Fibroblast of skin of right biceps (primary cell): ENCODE results near the gene PCDHB16.
A peak's percentile ranks its signal among the peaks of the same experiment; 100 is the strongest.
"Not testable (repeated sequence)": the region's sequence is repeated elsewhere in the genome, so short reads cannot be mapped to it uniquely, and the experiment has no call there.

Experiments
- DNase-seq: peaks from one replicate; pipeline ENCODE4 v3.0.0-alpha.2; 2013

The PCDHB16 gene

DNA sequence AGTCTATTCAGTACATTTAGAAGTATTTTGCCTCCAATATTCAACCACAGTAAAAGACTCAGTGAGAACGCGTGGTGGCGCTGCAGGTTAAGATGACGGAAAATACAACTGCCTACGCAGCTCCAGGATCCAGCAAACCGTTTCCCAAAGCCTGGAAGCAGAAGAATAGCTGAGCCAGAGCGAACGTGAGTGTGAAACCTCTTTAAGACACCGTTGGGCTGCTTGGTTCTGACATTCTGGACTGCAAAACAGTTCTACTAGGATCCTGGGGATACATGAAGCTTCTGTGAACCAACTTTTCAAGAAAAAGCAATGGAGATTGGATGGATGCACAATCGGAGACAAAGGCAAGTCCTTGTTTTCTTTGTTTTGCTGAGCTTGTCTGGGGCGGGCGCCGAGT is at the start of gene PCDHB16:
TSS of gene PCDHB16 (plus strand) at position 140 of the 400 bp plus-strand sequence. CDS start at position 313, 173 bp downstream.
- DNase-seq = peak; percentile 16

DNA sequence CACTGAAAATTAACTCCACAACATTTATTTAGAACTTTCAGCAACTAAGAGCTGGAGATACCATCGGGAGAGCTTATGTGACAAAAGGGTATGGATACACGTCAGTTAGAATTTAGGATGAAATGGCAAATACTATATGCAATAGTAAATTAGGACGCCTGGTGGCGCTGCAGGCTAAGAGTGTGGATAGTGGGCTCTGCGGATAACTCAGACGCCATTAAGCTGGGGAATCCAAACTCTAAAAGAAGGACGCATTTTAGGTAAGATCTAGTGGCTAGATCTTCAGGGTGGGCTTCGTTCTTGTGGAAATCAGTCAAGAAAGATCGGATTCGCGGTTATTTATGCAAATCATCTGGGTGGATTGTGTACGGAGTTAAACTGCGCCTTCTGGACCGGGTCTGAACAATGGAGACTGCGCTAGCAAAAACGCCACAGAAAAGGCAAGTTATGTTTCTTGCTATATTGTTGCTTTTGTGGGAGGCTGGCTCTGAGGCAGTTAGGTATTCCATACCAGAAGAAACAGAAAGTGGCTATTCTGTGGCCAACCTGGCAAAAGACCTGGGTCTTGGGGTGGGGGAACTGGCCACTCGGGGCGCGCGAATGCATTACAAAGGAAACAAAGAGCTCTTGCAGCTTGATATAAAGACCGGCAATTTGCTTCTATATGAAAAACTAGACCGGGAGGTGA is 47.0 kb upstream of the PCDHB16 start, which contains the start of gene PCDHB5:
TSS of gene PCDHB5 (plus strand) at position 177 of the 688 bp plus-strand sequence. CDS start at position 406, 229 bp downstream.
- peak; percentile 13 for DNase-seq

DNA sequence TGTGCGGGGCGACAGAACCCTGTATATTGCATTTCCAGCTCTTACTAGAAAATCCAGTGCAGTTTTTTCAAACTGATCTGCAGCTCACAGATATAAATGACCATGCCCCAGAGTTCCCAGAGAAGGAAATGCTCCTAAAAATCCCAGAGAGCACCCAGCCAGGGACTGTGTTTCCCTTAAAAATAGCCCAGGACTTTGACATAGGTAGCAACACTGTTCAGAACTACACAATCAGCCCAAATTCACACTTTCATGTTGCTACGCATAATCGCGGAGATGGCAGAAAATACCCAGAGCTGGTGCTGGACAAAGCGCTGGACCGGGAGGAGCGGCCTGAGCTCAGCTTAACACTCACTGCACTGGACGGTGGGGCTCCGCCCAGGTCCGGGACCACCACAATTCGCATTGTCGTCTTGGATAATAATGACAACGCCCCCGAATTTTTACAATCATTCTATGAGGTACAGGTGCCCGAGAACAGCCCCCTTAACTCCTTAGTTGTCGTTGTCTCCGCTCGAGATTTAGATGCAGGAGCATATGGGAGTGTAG is 46.4 kb upstream of the PCDHB16 start:
- DNase-seq = no peak

GRCh38 chr5:141137346-141137745 is 44.8 kb upstream of the PCDHB16 start:
- DNase-seq = not testable (repeated sequence)

- DNase-seq = peak; percentile 1
These were observed 32.4 kb upstream of the PCDHB16 start, which contains the start of gene PCDHB6 for GRCh38 chr5:141149812-141150211. Gene PCDHB6 (plus strand): TSS chr5:141150057. CDS start chr5:141150258, 201 bp downstream.

- DNase-seq = no peak
These were observed 31.8 kb upstream of the PCDHB16 start for GRCh38 chr5:141150224-141150992.

GRCh38 chr5:141150993-141151325 is 31.2 kb upstream of the PCDHB16 start:
- no peak for DNase-seq

DNA sequence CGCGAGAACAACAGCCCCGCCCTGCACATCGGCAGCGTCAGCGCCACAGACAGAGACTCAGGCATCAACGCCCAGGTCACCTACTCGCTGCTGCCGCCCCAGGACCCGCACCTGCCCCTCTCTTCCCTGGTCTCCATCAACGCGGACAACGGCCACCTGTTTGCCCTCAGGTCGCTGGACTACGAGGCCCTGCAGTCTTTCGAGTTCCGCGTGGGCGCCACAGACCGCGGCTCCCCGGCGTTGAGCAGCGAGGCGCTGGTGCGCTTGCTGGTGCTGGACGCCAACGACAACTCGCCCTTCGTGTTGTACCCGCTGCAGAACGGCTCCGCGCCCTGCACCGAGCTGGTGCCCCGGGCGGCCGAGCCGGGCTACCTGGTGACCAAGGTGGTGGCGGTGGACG is 30.6 kb upstream of the PCDHB16 start:
- DNase-seq = not testable (repeated sequence)

- DNase-seq = not testable (repeated sequence)
These were observed 30.1 kb upstream of the PCDHB16 start for GRCh38 chr5:141152096-141152495.

DNA sequence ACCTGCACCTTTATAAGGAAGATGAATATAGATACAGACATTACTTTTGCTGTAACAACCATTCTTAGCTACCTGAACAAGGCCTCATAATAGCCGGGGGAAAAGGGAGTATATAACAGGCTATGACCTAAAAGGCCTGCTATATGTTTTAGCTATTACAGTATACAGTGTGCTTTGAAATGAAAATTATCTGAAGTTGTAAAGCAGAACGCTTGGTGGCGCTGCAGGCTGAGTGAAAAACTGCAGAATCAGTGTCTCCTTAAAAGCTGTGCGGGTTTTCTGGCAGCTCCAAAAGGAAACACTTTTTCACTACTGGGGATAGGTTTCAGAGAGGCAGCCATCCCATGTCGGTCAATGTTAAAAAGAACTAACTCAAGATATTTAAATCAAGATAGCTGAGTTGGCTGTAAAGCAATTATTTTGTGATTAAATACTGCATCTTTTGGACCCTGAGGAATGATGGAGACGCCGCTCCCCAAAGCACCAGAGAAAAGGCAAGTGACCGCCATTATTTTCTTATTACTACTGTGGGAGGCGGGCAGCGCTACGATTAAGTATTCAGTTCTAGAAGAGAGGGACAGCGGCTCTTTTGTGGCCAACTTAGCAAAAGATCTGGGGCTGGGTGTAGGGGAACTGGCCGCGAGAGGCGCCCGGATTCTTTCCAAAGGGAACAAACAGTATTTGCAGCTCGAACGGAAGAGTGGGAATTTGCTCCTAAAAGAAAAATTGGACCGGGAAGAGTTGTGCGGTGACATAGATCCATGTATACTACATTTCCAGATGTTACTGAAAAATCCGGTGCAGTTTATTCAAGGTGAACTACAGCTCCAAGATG is 26.4 kb upstream of the PCDHB16 start:
- no peak for DNase-seq

- not testable (repeated sequence) for DNase-seq
These were observed 24.8 kb upstream of the PCDHB16 start for GRCh38 chr5:141157356-141157755.

- not testable (repeated sequence) for DNase-seq
These were observed 24.3 kb upstream of the PCDHB16 start for GRCh38 chr5:141157901-141158300.

GRCh38 chr5:141172381-141173204 is 9.6 kb upstream of the PCDHB16 start, which contains the start of gene PCDHB7:
Gene PCDHB7 (plus strand): TSS chr5:141172644. CDS start chr5:141172836, 192 bp downstream.
- peak; percentile 17 for DNase-seq

DNA sequence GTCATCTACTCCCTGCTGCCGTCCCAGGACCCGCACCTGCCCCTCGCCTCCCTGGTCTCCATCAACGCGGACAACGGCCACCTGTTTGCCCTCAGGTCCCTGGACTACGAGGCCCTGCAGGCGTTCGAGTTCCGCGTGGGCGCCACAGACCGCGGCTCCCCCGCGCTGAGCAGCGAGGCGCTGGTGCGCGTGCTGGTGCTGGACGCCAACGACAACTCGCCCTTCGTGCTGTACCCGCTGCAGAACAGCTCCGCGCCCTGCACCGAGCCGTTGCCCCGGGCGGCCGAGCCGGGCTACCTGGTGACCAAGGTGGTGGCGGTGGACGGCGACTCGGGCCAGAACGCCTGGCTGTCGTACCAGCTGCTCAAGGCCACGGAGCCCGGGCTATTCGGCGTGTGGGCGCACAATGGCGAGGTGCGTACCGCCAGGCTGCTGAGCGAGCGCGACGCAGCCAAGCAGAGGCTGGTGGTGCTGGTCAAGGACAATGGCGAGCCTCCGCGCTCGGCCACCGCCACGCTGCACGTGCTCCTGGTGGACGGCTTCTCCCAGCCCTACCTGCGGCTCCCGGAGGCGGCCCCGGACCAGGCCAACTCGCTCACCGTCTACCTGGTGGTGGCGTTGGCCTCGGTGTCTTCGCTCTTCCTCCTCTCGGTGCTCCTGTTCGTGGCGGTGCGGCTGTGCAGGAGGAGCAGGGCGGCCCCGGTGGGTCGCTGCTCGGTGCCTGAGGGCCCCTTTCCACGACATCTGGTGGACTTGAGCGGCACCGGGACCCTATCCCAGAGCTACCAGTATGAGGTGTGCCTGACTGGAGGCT is 7.7 kb upstream of the PCDHB16 start:
- DNase-seq = not testable (repeated sequence)

DNA sequence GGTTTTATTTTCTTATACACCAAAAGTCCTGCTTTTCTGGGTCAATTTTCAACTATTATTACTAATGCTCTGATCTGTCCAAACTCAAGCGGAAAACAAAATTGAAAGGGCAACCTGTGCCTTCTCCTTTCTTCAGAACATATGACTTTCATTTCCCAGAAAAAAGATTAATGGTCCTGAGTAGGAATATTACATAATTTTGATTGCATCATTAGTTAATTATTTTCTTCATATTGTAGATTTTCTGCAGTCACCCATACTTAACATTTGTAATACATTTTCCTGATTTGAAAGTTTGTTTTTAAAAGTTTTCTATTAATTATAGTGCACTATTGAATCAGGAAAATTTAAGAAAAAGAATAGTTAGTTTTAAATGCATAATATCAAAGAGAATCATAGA is 6.3 kb upstream of the PCDHB16 start:
- no peak for DNase-seq

GRCh38 chr5:141177577-141178191 is 4.5 kb upstream of the PCDHB16 start, which contains the start of gene PCDHB8:
Gene PCDHB8 (plus strand): TSS chr5:141177790. CDS start chr5:141178035, 245 bp downstream.
- not testable (repeated sequence) for DNase-seq

- not testable (repeated sequence) for DNase-seq
These were observed 2.8 kb upstream of the PCDHB16 start for GRCh38 chr5:141179371-141179770.

DNA sequence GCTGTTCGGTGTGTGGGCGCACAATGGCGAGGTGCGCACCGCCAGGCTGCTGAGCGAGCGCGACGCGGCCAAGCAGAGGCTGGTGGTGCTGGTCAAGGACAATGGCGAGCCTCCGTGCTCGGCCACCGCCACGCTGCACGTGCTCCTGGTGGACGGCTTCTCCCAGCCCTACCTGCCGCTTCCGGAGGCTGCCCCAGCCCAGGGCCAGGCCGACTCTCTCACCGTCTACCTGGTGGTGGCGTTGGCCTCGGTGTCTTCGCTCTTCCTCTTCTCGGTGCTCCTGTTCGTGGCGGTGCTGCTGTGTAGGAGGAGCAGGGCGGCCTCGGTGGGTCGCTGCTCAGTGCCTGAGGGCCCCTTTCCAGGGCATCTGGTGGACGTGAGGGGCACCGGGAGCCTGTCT is 2.3 kb upstream of the PCDHB16 start:
- DNase-seq = not testable (repeated sequence)

DNA sequence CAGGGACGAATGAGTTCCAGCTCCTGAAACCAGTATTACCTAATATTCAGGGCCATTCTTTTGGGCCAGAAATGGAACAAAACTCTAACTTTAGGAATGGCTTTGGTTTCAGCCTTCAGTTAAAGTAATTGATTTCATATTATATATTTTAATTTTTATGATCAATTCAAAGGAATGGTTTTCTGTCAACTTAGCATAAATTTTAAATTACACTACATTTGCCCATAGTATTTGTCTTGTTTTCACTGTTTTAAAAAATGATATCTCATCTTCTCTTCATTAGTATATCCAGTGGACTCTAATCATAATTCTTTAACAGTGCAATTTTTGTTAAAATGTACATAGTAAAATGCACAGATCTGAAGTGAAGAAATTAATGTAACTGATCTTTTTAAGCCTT is 1.9 kb upstream of the PCDHB16 start:
- no peak for DNase-seq
